ENCODE measurements around the gene PDP2. TPM values are rescaled to one million over a fixed set of nuclear protein-coding genes. Genes with fewer than 3 reads are reported as not detected.

Gene PDP2
- total and polyA plus RNA-seq, 9 of the 15 experiments (the other 6 are each of a cell fraction or from before 2014, with no cell fraction given) = 2.5 to 24.3 (median 7.2) TPM

- TF ChIP-seq TFAP4 (CRISPR knock-in tag; IDR thresholded peaks at IDR 0.05; ENCODE audit: borderline replicate concordance) = peak; percentile 65
- TF ChIP-seq BHLHE40 (IDR thresholded peaks at IDR 0.05; ENCODE audit: low read length) = peak; percentile 58
- peak; percentile 30 for TF ChIP-seq SMAD1 (IDR thresholded peaks at IDR 0.05; ENCODE audit: low read depth, low read length, partially characterized antibody)
- TF ChIP-seq EP300 (IDR thresholded peaks at IDR 0.05; ENCODE audit: low read length) = no peak
- TF ChIP-seq CHAMP1 (IDR thresholded peaks at IDR 0.05) = no peak
- no peak for TF ChIP-seq E2F5 (CRISPR knock-in tag; IDR thresholded peaks at IDR 0.05)
- TF ChIP-seq ARID1B (IDR thresholded peaks at IDR 0.05) = peak; percentile 60
- TF ChIP-seq STAG1 (CRISPR knock-in tag; IDR thresholded peaks at IDR 0.05; ENCODE audit: borderline replicate concordance) = no peak
- TF ChIP-seq CBFB (CRISPR knock-in tag; IDR thresholded peaks at IDR 0.05) = no peak
- TF ChIP-seq CBFA2T2 (conservative IDR thresholded peaks at IDR 0.05) = peak; percentile 63
- peak; percentile 79; the same call in 1 of the 2 replicates for TF ChIP-seq JUN (IDR thresholded peaks at IDR 0.05; ENCODE audit: borderline replicate concordance, low read depth, low read length)
- no peak for TF ChIP-seq JUN (CRISPR knock-in tag; IDR thresholded peaks at IDR 0.05; ENCODE audit: borderline replicate concordance)
- TF ChIP-seq ATF7 (IDR thresholded peaks at IDR 0.05) = peak; percentile 54
- no peak for TF ChIP-seq HIVEP1 (CRISPR knock-in tag; IDR thresholded peaks at IDR 0.05)
- TF ChIP-seq CEBPB (tag; IDR thresholded peaks at IDR 0.05) = peak; percentile 77
- peak; percentile 69 for TF ChIP-seq CREM (IDR thresholded peaks at IDR 0.05; ENCODE audit: low read depth)
- peak; percentile 71 for TF ChIP-seq FOSL1 (tag; conservative IDR thresholded peaks at IDR 0.05)
- TF ChIP-seq NRF1 (conservative IDR thresholded peaks at IDR 0.05 in 1 of 2, IDR thresholded peaks at IDR 0.05 in 1 of 2) = 0 out of 4 replicates have a peak, but pooled peaks of 1 of the 2 experiments have one; percentile 18
- peak; percentile 24; the same call in 1 of the 2 replicates for TF ChIP-seq TCF3 (CRISPR knock-in tag; IDR thresholded peaks at IDR 0.05)
- TF ChIP-seq HMBOX1 (IDR thresholded peaks at IDR 0.05) = 0 out of 2 replicates have a peak, but pooled peaks have one; percentile 47
- TF ChIP-seq ZNF282 (CRISPR knock-in tag; IDR thresholded peaks at IDR 0.05) = no peak
- no peak for TF ChIP-seq TCF7L2 (IDR thresholded peaks at IDR 0.05; ENCODE audit: low read depth, low read length)
- TF ChIP-seq MEIS2 (IDR thresholded peaks at IDR 0.05; ENCODE audit: partially characterized antibody) = peak; percentile 42
- TF ChIP-seq ZNF347 (CRISPR knock-in tag; IDR thresholded peaks at IDR 0.05; ENCODE audit: low read depth) = no peak
- TF ChIP-seq KDM1A (IDR thresholded peaks at IDR 0.05) = peak; percentile 42 to 61; a peak in 2 of 4 replicates
- TF ChIP-seq JUND (IDR thresholded peaks at IDR 0.05; ENCODE audit: borderline replicate concordance, low read depth, low read length) = no peak; the same call in 1 of the 2 replicates
- 0 out of 3 replicates have a peak, but pooled peaks have one; percentile 36 for TF ChIP-seq JUND (tag; IDR thresholded peaks at IDR 0.05; ENCODE audit: borderline replicate concordance, low read depth, low read length)
Observed at GRCh38 chr16:66930189-66930588, 49.9 kb downstream of the PDP2 start (continued).

Measured in K562 (cell line).